GM18951 (cell line): Measurements from ENCODE around the gene DIP2A.
A peak's percentile ranks its signal among the peaks of the same experiment; 100 is the strongest.

Experiments
- POLR2A ChIP-seq: IDR thresholded peaks from 4 replicates; pipeline ENCODE4 v1.6.1; 2011; ENCODE audit warnings: mild to moderate bottlenecking; ENCODE audit not compliant: insufficient read length, insufficient read depth; ENCODE audit errors: extremely low read depth
- in situ Hi-C: fragments of 300-500 bp; cut with MboI; formaldehyde crosslinking; loops from one replicate; pipeline ENCODE4 v1.12.0; 2022; ENCODE audit warnings: low sequenced_read_pairs, mixed read lengths, inconsistent platforms; ENCODE audit not compliant: unreplicated experiment

Gene DIP2A, protein sequence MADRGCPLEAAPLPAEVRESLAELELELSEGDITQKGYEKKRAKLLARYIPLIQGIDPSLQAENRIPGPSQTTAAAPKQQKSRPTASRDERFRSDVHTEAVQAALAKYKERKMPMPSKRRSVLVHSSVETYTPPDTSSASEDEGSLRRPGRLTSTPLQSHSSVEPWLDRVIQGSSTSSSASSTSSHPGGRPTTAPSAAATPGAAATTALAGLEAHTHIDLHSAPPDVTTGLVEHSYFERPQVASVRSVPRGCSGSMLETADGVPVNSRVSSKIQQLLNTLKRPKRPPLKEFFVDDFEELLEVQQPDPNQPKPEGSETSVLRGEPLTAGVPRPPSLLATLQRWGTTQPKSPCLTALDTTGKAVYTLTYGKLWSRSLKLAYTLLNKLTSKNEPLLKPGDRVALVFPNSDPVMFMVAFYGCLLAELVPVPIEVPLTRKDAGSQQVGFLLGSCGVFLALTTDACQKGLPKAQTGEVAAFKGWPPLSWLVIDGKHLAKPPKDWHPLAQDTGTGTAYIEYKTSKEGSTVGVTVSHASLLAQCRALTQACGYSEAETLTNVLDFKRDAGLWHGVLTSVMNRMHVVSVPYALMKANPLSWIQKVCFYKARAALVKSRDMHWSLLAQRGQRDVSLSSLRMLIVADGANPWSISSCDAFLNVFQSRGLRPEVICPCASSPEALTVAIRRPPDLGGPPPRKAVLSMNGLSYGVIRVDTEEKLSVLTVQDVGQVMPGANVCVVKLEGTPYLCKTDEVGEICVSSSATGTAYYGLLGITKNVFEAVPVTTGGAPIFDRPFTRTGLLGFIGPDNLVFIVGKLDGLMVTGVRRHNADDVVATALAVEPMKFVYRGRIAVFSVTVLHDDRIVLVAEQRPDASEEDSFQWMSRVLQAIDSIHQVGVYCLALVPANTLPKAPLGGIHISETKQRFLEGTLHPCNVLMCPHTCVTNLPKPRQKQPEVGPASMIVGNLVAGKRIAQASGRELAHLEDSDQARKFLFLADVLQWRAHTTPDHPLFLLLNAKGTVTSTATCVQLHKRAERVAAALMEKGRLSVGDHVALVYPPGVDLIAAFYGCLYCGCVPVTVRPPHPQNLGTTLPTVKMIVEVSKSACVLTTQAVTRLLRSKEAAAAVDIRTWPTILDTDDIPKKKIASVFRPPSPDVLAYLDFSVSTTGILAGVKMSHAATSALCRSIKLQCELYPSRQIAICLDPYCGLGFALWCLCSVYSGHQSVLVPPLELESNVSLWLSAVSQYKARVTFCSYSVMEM (N-terminal part only)

GRCh38 chr21:46458315-46459023 lies at the start of gene DIP2A:
DIP2A (plus strand) TSS chr21:46458891; CDS start chr21:46459132, 241 bp downstream.
- peak; percentile 87 for TF ChIP-seq POLR2A
- in situ Hi-C loops, result no loop called here

GRCh38 chr21:46409641-46410406 lies 48.9 kb upstream of the DIP2A start:
- TF ChIP-seq POLR2A, result no peak
- in situ Hi-C loops, result no loop called here

GRCh38 chr21:46410516-46410915 lies 48.2 kb upstream of the DIP2A start:
- TF ChIP-seq POLR2A, result no peak
- in situ Hi-C loops, result no loop called here

- no peak for TF ChIP-seq POLR2A
- in situ Hi-C loops, result no loop called here
Observed at GRCh38 chr21:46411236-46411635, 47.5 kb upstream of the DIP2A start.

DNA sequence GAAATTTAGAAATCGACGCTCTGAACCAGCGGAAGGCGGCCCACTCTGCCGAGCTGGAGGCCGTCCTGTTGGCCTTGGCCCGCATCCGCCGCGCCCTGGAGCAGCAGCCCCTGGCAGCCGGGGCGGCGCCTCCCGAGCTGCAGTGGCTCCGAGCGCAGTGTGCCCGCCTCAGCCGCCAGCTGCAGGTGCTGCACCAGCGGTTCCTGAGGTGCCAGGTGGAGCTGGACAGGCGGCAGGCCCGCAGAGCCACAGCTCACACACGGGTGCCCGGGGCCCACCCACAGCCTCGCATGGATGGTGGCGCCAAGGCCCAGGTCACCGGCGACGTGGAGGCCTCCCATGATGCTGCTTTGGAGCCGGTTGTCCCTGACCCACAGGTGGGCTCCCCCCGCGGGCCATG lies 47.0 kb upstream of the DIP2A start:
- TF ChIP-seq POLR2A, result no peak
- in situ Hi-C loops, result no loop called here

GRCh38 chr21:46412521-46413364 lies 45.9 kb upstream of the DIP2A start:
- in situ Hi-C loops, result no loop called here
- no peak for TF ChIP-seq POLR2A

- in situ Hi-C loops, result no loop called here
- no peak for TF ChIP-seq POLR2A
Observed at GRCh38 chr21:46413365-46413696, 45.4 kb upstream of the DIP2A start.

- in situ Hi-C loops, result no loop called here
- no peak for TF ChIP-seq POLR2A
Observed at GRCh38 chr21:46414965-46415275, 43.8 kb upstream of the DIP2A start.

DNA sequence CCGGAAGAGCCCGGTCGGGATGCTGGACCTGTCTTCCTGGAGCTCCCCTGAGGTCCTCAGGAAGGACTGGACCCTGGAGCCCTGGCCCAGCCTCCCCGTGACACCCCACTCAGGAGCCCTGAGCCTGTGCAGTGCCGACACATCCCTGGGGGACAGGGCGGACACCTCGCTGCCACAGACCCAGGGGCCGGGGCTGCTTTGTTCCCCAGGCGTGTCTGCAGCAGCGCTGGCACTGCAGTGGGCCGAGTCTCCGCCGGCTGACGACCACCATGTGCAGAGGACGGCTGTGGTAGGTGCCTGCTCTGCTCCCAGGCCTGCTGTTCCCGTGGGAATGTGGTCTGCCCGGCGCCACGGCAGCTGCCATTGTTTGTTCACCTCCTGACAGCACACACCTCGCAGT lies 42.1 kb upstream of the DIP2A start:
- TF ChIP-seq POLR2A, result no peak
- in situ Hi-C loops, result no loop called here

DNA sequence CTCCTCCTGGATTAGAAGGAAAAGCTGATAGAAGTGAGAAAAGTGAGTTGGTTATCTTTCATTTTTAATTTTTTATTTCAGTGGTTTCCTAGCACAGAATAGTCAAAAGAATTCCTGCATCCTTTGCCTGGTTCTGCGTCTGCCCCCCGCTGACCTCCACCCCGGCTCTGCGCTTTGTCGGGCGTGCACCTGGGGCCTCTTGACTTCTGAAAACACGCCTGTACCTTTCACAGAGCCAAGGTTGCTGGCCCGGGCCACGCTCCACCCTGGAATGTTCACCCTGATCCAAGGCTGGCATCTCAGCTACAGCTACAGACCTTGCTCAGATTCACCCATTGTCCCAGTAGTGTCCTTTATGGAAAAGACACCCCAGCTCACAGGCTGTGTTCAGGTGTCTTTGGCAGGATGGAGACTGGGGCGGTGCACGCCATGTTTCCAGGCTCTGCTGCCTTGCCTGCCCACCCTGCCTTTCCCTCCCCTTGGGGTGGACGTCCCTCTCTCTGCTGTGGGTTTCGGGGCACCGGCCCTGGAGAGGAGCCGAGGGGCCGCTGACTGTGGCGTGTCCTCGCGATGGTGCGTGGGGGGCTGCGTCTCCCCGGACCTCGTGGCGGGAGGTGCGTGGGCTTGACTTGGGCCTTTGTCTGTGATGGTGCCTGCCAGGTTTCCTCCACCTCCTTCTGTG lies 40.3 kb upstream of the DIP2A start:
- TF ChIP-seq POLR2A, result no peak
- in situ Hi-C loops, result no loop called here

DNA sequence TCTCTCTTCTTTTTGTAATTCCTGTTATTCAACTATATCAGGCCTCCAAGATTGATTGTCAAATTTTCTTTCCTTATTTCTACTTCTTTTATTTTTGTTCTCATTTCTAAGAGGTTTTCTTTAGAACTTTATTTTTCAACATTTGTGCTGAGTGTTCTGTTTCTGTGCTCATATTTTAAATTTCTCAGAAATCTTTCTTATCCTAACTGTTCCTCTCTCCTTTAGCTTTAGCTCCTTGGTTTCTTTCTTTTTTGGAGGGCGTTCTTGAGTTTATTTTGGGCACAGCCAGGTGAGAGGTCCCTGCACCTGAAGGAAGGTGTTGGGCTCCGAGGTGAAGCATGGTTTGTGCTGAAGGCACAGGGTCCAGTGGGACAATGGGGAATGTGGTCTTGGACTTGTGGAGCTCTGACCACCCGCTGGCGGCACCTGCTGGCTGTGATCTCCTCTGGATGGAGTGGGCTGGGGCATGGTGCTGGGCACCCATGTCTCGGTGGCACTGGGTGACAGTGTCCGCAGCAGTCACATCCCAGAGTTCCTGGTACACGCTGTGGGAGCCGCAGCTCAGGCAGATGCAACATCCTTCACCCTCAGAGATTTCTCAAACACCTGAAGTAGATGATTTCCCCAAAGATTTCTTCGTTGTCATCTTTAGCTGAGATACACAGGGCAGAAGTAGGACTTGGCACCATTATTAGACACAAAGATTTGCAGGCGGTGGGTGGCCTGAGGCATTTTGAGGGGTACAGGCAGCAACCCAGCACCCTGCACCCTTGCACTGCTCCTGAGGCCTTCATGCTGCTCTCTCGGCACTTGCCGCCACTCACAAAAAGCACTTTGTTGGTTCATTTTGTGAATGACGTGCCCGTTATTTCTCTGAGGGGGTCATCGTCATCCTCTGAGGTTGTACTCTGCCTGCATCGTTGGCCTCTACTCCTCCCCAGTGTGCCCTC lies 38.2 kb upstream of the DIP2A start:
- in situ Hi-C loops, result no loop called here
- no peak for TF ChIP-seq POLR2A
